ENCODE results near the gene PNPT1. TPM values are rescaled to one million over a fixed set of nuclear protein-coding genes. Genes with fewer than 3 reads are reported as not detected.

Gene PNPT1
- total RNA-seq, 4 donors from 2014 or later = 13.1 to 24.9 (median 14.2) TPM

GRCh38 chr2:55720417-55720816, 26.8 kb upstream of the PNPT1 start:
- no peak for TF ChIP-seq CTCF (IDR thresholded peaks at IDR 0.05; ENCODE audit: low read depth)

- TF ChIP-seq CTCF (IDR thresholded peaks at IDR 0.05; ENCODE audit: low read depth) = no peak
Observed at GRCh38 chr2:55719852-55720251, 26.2 kb upstream of the PNPT1 start.

GRCh38 chr2:55718165-55719008, 24.7 kb upstream of the PNPT1 start:
- no peak for TF ChIP-seq CTCF (IDR thresholded peaks at IDR 0.05; ENCODE audit: low read depth)

- no peak for TF ChIP-seq CTCF (IDR thresholded peaks at IDR 0.05; ENCODE audit: low read depth)
Observed at GRCh38 chr2:55715626-55716025, 22.0 kb upstream of the PNPT1 start.

DNA sequence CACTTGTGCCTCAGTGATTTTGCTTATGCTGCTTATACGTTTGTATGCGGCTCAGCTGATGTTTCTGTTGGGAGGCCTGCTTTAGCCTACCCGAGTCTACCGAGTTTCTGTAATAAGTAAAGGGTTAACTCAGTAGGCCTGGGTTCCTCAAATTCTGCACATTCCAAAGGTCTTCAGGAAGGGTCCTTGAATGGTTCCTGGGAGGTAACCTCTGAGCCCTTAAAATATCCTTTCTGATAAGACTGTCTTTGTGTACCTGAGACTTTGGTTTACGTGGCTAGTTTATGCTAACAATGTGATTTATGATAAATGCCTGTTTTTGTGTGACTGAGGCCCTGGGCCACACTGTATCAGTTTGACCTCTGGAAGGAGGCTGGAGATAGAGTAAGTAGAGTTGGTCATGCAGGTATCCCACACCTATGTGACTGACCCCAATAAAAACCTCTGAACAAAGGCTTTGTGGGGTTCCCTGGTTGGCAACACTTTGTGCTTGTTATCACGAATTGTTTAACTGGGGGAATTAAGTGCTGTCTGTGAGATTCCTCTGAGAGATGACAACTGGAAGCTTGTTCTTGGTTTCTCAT, 18.9 kb upstream of the PNPT1 start:
- TF ChIP-seq CTCF (IDR thresholded peaks at IDR 0.05; ENCODE audit: low read depth) = no peak

- TF ChIP-seq CTCF (IDR thresholded peaks at IDR 0.05; ENCODE audit: low read depth) = no peak
Observed at GRCh38 chr2:55710025-55710424, 16.4 kb upstream of the PNPT1 start.

DNA sequence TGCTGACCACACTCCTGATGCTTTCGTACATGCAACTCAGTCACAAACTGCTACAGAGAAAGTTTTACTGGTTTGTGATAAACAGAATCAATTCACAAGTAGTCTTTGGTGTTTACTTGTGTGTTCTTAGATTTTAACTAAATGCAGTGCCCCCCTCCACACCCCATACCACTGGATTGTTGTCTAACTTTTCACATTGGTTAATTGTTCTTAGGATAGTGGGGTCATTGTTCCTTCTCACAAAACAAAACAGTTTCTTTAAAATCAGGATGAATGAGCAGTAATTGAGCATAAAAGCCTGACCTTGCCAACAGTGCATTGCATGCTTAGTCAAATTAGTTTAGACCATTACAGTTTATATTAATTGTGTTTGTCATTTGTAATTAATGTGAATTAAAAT, 14.1 kb upstream of the PNPT1 start:
- TF ChIP-seq CTCF (IDR thresholded peaks at IDR 0.05; ENCODE audit: low read depth) = no peak

Data from subcutaneous adipose tissue (tissue), 4 donors.